ENCODE measurements around the gene SCYGR8.
"Not testable (repeated sequence)": the region's sequence is repeated elsewhere in the genome, so short reads cannot be mapped to it uniquely, and the experiment has no call there.

Gene SCYGR8

GRCh38 chr2:227717687-227718567 lies 27.8 kb upstream of the SCYGR8 start, which contains the start of gene SLC19A3:
TSS of gene SLC19A3 (minus strand) at chr2:227718028. CDS start at chr2:227702318, 15,710 bp downstream.
- Histone ChIP-seq H3K4me1 (peaks cover 0 to 35% (median 6%) of the 10 kb centered on the region in 4 donors), H3K9me3 (no peaks in the 10 kb centered on the region), H3K4me3 (peak within 1 kb of the TSS; percentile 52 to 57), H3K36me3 (no peaks in the 10 kb centered on the region), H3K27ac (peak within 1 kb of the TSS; percentile 69 to 75), H3K27me3 (no peaks in the 10 kb centered on the region)
- TF ChIP-seq CTCF (IDR thresholded peaks at IDR 0.05): no peak
- intact Hi-C loops (cut with DNase I; ENCODE audit: low total_unique reads): no loop called here
- DNase-seq: peak; percentile 92 to 93

GRCh38 chr2:227719641-227720040 lies 26.1 kb upstream of the SCYGR8 start:
- intact Hi-C loops (cut with DNase I; ENCODE audit: low total_unique reads): no loop called here
- Histone ChIP-seq H3K27ac (no peak overlapping the region), H3K27me3 (no peaks in the 10 kb centered on the region), H3K36me3 (no peaks in the 10 kb centered on the region), H3K4me3 (no peak overlapping the region), H3K9me3 (no peaks in the 10 kb centered on the region), H3K4me1 (peaks cover 0 to 26% (median 6%) of the 10 kb centered on the region in 4 donors)
- no peak for TF ChIP-seq CTCF (IDR thresholded peaks at IDR 0.05)
- no peak for DNase-seq

GRCh38 chr2:227720680-227721079 lies 25.0 kb upstream of the SCYGR8 start:
- Histone ChIP-seq H3K9me3 (no peaks in the 10 kb centered on the region), H3K27ac (no peak overlapping the region), H3K4me1 (peaks cover 0 to 19% (median 6%) of the 10 kb centered on the region in 4 donors), H3K27me3 (no peaks in the 10 kb centered on the region), H3K4me3 (no peak overlapping the region), H3K36me3 (no peaks in the 10 kb centered on the region)
- intact Hi-C loops (cut with DNase I; ENCODE audit: low total_unique reads): no loop called here
- DNase-seq: no peak
- no peak for TF ChIP-seq CTCF (IDR thresholded peaks at IDR 0.05)

GRCh38 chr2:227722821-227723220 lies 22.9 kb upstream of the SCYGR8 start:
- DNase-seq; H3K36me3 ChIP-seq; H3K9me3 ChIP-seq; H3K27ac ChIP-seq; H3K27me3 ChIP-seq; H3K4me3 ChIP-seq; intact Hi-C loops (cut with DNase I; ENCODE audit: low total_unique reads): not testable (repeated sequence)
- peaks cover 0 to 12% (median 5%) of the 10 kb centered on the region in 4 donors for H3K4me1 ChIP-seq

GRCh38 chr2:227724394-227725039 lies 21.2 kb upstream of the SCYGR8 start, which contains the start of gene SCYGR6:
TSS of gene SCYGR6 (minus strand) at chr2:227724757. CDS start at chr2:227724757, 0 bp downstream.
- peaks cover 0 to 7% of the 10 kb centered on the region in 2 donors for H3K27me3 ChIP-seq
- intact Hi-C loops (cut with DNase I; ENCODE audit: low total_unique reads): no loop called here
- no peaks in the 10 kb centered on the region for H3K9me3 ChIP-seq
- DNase-seq: no peak
- no peaks in the 10 kb centered on the region for H3K36me3 ChIP-seq
- H3K4me3 ChIP-seq: no peak within 1 kb of the TSS
- TF ChIP-seq CTCF (IDR thresholded peaks at IDR 0.05): no peak
- H3K27ac ChIP-seq: no peak within 1 kb of the TSS
- H3K4me1 ChIP-seq: no peaks in the 10 kb centered on the region

- H3K4me3 ChIP-seq: no peak within 1 kb of the TSS
- H3K27ac ChIP-seq: no peak within 1 kb of the TSS
- H3K27me3 ChIP-seq: peaks cover 0 to 7% of the 10 kb centered on the region in 2 donors
- intact Hi-C loops (cut with DNase I; ENCODE audit: low total_unique reads): no loop called here
- no peaks in the 10 kb centered on the region for H3K9me3 ChIP-seq
- H3K36me3 ChIP-seq: no peaks in the 10 kb centered on the region
- no peaks in the 10 kb centered on the region for H3K4me1 ChIP-seq
- TF ChIP-seq CTCF (IDR thresholded peaks at IDR 0.05): no peak
- no peak for DNase-seq
Observed at GRCh38 chr2:227728035-227728434, 17.7 kb upstream of the SCYGR8 start, which contains the start of gene SCYGR7. TSS of gene SCYGR7 (plus strand) at chr2:227728335. CDS start at chr2:227728335, 0 bp downstream.

All from tibial artery (tissue), 4 donors.